Right atrium auricular region (tissue), 2 donors: ENCODE measurements around the gene FRMD1. TPM values are rescaled to one million over a fixed set of nuclear protein-coding genes. Genes with fewer than 3 reads are reported as not detected.
A peak's percentile ranks its signal among the peaks of the same experiment; 100 is the strongest.

Experiments used
- DNase-seq: peaks from one replicate; pipeline ENCODE4 v3.0.0-alpha.2; 2019; ENCODE audit warnings: low spot score
- H3K27ac ChIP-seq, 2 donors: fragments of 200-600 bp; sonication (generic); 1 replicate in 1 of 2; 2 replicates in 1 of 2; pipeline ENCODE4 v1.5.1; 2016 to 2019
- H3K27me3 ChIP-seq, 2 donors: fragments of 200-600 bp; sonication (generic); one replicate each; pipeline versions ENCODE4 v1.5.1 to v1.6.0; 2017 to 2019
- H3K36me3 ChIP-seq: fragments of 200-600 bp; sonication (generic); one replicate; pipeline ENCODE4 v1.5.1; 2016
- H3K4me1 ChIP-seq, 2 donors: fragments of 200-600 bp; sonication (generic); one replicate each; pipeline versions ENCODE4 v1.5.1 to v1.6.0; 2017 to 2019
- H3K4me3 ChIP-seq, 2 donors: fragments of 200-600 bp; sonication (generic); 1 replicate in 1 of 2; 2 replicates in 1 of 2; pipeline ENCODE4 v1.5.1; 2017 to 2019; ENCODE audit warnings: mild to moderate bottlenecking in 1 of 2, moderate library complexity in 1 of 2
- H3K9me3 ChIP-seq, 2 donors: fragments of 200-600 bp; sonication (generic); one replicate each; pipeline ENCODE4 v1.5.1; 2019
- CTCF ChIP-seq, 2 donors: fragments of 200-600 bp; sonication (generic); IDR thresholded peaks; one replicate each; pipeline ENCODE4 v1.5.1; 2019; ENCODE audit warnings: antibody characterized with exemption in 2 of 2
- total RNA-seq, 2 donors: library from RNA; depleted of rRNA; stranded (reverse); fragments of >200 nt; gene quantifications; one replicate each; pipeline ENCODE4 v1.1.0, GENCODE V29; 2016

Gene FRMD1
- total RNA-seq, 2 donors from 2014 or later, result 0.08 TPM; not detected in 1

- Histone ChIP-seq H3K36me3 (no peaks in the 10 kb centered on the region), H3K27me3 (no peaks in the 10 kb centered on the region), H3K27ac (peak overlapping the region; percentile 29 to 60), H3K9me3 (no peaks in the 10 kb centered on the region), H3K4me3 (no peak overlapping the region), H3K4me1 (peaks cover 0 to 33% of the 10 kb centered on the region in 2 donors)
- peak; percentile 56 for DNase-seq
- no peak for TF ChIP-seq CTCF (IDR thresholded peaks at IDR 0.05)
Measured at GRCh38 chr6:168031411-168031971, 47.5 kb downstream of the FRMD1 start.

- H3K9me3 ChIP-seq, result no peaks in the 10 kb centered on the region
- H3K4me3 ChIP-seq, result no peak overlapping the region
- no peaks in the 10 kb centered on the region for H3K27me3 ChIP-seq
- peak; percentile 9 for DNase-seq
- H3K27ac ChIP-seq, result peak overlapping the region in 1 of 2 donors; percentile 60
- no peaks in the 10 kb centered on the region for H3K36me3 ChIP-seq
- TF ChIP-seq CTCF (IDR thresholded peaks at IDR 0.05), result no peak
- peaks cover 0 to 28% of the 10 kb centered on the region in 2 donors for H3K4me1 ChIP-seq
Measured at GRCh38 chr6:168030908-168031307, 48.1 kb downstream of the FRMD1 start.

- Histone ChIP-seq H3K27ac (peak overlapping the region in 1 of 2 donors; percentile 60), H3K36me3 (no peaks in the 10 kb centered on the region), H3K4me3 (no peak overlapping the region), H3K9me3 (no peaks in the 10 kb centered on the region), H3K27me3 (no peaks in the 10 kb centered on the region), H3K4me1 (peaks cover 0 to 22% of the 10 kb centered on the region in 2 donors)
- no peak for TF ChIP-seq CTCF (IDR thresholded peaks at IDR 0.05)
- DNase-seq, result peak; percentile 49
Measured at GRCh38 chr6:168030218-168030746, 48.7 kb downstream of the FRMD1 start.

GRCh38 chr6:168029459-168030217, 49.4 kb downstream of the FRMD1 start:
- H3K36me3 ChIP-seq, result no peaks in the 10 kb centered on the region
- DNase-seq, result peak; percentile 52
- H3K4me1 ChIP-seq, result peaks cover 0 to 22% of the 10 kb centered on the region in 2 donors
- H3K27ac ChIP-seq, result peak overlapping the region in 1 of 2 donors; percentile 60
- TF ChIP-seq CTCF (IDR thresholded peaks at IDR 0.05), result no peak
- no peaks in the 10 kb centered on the region for H3K9me3 ChIP-seq
- H3K27me3 ChIP-seq, result no peaks in the 10 kb centered on the region
- no peak overlapping the region for H3K4me3 ChIP-seq

GRCh38 chr6:168028181-168028580, 50.8 kb downstream of the FRMD1 start:
- peak; percentile 38 for DNase-seq
- Histone ChIP-seq H3K9me3 (no peaks in the 10 kb centered on the region), H3K36me3 (no peaks in the 10 kb centered on the region), H3K27me3 (no peaks in the 10 kb centered on the region), H3K27ac (no peak overlapping the region), H3K4me3 (no peak overlapping the region), H3K4me1 (peaks cover 0 to 22% of the 10 kb centered on the region in 2 donors)
- no peak for TF ChIP-seq CTCF (IDR thresholded peaks at IDR 0.05)
